ENCODE measurements around the gene CCDC12.

Gene CCDC12

DNA sequence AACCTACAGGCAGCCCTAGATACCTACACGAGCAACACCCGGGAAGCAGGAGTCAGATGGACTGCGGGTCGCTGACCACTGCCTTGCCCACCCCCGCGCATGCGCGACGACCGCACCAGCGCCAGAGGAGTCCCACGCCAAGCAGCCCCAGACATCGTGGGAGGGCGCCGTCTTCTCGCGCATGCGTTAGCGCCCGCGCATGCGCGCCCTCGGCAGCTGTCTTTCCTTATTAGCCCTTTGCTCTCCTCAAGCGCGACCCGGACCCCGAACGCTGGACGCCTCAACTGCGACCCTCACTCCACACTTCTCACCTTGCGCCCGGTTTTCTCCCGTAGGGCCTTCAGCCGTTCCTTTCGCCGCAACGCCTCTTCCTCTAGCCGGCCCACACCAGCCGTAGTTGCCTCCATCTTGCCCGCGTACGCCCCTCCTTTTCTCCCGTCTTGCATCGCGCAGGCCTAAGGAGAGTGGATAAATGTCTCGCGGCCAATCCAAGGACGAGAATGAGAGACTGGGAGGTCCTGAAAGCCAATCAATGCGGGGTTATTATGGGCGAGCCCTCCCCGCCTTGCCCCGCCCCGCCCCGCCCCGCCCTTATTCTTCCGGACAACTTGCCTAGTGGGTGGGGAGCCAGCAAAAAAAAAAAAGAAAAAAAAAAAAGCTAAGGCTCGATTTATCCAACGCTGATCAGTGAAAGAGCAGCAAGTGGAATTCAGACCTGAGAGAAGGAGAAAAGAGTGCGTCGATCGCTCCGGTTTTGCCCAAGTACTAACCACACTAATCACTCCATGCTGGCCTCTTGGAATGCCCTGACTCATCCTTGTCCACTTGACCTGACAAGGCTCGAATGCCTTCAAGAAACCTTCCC, at the start of gene CCDC12:
Gene CCDC12, minus strand, starts transcription at position 420 of the 865 bp plus-strand sequence. Its CDS starts 13 bp downstream, at position 407.
- peak; percentile 85 for DNase-seq

- DNase-seq: no peak
Measured at GRCh38 chr3:47024932-47025331, 48.4 kb upstream of the CCDC12 start.

DNA sequence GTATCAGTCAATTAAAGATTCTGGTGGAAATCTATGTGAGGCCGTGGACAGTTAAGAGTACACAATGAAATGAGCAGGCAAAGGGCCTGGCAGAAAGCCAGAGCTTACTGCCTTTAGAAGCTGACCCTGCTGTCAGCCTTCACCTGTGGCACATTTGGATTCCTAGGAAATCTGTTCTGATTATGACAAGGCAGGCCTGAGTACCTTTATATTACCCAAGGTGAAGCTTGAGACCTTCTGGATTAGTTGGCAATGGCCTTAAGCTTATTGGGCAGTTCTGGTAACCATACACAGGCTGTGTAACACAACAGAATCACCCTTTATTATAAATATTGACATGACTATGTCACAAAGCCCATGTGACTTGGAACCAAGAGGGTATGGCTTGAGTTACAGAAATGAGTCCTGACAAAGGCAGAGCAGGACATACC, 46.1 kb upstream of the CCDC12 start:
- DNase-seq: no peak

DNA sequence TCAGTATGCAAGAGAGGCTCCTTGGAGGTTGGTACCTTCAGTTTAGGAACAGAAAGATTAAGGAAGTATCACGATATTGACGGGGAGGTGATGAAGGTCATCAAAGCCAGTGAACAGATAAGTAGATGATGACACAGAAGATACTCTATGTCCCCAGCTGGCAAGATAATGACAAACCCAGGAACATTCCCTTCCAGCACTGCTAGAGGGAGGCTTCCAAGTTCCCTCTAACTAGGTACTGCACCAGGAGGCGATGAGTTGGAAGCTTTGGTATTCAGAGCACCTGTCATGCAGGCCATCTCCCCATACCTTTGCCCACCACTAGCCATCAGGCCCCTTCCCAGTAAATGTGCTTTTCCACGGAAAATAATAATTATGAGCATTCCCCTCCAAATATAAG, 43.8 kb upstream of the CCDC12 start:
- DNase-seq: no peak

DNA sequence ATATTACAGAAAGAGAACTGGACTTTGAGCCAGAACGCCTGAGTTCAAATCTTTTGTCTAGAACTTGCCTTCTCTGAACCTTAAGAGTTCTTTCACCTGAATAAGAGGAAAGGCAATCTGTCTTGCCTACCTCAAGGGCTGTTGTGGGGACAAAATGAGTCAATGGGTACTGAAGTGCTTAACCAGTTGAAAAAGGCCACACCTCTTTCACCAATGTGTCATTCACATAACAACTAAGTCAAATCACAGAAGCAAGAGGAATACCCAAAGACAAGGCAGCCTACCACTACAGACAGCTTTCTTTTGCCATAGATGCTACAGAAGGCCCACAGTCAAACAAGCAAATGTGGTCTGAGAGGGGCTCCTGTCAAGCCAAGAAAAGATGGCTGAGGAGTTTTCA, 42.7 kb upstream of the CCDC12 start:
- no peak for DNase-seq

GRCh38 chr3:47018269-47018611, 41.7 kb upstream of the CCDC12 start:
- DNase-seq: no peak

DNA sequence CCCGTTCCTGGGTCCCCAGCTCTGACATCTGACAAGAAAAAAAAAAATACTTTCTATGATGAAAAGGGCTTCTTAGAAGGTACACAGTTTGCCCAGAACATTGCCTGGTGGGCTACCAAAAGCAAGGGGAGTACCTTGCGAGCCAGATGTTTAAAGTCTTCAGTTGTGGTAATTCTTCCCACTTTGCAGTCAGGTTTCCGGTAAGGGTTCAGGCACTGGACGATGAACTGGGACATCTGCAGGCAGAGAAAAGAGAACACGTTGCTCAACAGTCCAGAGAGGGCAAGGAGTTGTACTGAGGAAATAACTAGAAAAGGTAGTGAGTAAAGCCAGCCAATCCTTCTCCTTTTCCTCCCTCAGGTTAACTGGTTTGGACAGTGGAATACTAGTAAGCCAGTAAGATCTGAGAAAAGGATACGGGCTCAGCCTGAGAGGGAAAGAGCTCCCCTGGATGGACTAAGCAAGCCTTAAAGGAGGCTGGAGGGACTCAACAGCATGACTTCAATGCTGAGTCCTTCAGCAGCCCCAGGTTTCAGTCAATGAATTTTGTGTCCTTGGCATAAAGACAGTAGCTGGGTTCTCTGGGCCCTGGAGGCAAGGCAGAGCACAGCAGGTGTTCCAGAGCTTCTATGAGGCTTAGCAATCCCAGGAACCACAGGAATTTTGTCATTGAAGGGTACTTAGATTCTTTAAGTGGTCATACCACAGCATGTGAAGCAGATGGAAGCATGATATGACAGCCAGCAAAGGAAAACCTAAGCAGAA, 41.1 kb upstream of the CCDC12 start:
- peak; percentile 11 for DNase-seq

DNA sequence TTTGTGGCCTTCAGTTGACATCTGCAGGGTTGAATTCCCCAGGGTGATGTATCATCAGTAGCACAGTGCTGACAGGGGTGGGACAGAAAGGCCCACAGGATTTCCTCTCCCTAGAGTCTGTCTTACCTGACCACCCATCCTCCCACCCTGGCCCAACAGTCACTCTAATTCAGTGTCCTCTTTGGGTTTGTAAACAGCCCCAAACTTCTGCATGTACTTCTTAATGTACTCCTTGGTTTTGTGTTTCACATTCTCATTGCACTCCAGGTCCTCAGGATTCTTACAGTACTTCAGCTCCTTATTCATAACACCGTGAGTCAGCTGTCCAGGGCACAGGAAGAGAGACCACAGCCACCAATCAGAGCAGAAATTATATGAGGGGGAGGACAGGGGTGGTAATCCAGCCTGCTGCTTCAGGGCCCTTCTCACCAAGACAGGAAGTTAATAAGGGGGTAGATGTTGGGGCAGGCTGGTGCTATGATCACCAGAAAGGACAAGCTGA, 40.4 kb upstream of the CCDC12 start:
- DNase-seq: no peak

DNA sequence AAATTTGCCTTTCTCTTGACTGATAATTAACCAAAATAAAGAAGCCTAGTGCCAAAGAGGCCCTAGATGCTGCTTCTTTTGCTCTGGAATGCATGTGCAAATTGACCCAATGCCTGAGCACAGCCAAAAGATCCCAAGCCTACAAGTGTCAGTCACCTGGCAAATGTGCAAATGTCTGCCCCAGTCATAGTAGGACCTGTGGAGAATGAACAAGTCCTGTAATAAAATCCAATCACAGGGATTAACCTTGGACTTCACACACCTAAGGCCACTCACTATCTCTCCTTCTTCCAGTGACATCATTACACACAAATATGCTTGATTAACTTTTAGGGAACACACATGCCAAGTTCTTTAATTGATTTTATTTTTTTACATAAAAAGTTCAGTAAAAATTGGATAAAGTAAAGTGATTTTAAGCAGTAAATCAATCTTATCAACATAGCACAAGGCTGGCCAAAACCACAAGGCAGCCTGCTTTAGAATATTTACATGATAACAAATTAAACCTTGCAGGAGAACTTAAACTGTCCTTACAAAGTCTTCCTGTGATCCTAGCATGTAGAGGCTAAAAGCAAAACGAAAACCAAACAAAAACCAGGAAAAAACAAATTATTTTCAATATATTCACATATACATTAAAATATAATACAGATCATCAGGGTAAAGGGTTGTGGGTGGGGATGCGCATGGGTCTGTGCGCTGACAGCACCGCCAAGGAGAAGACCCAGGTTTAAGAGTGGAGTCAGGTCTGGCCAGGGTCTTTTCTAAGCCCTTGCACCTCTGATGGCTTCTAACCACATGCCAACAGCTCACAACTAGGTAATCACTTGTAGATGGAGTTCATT, 39.8 kb upstream of the CCDC12 start:
- DNase-seq: no peak

GRCh38 chr3:47015151-47015550, 38.6 kb upstream of the CCDC12 start:
- no peak for DNase-seq

DNA sequence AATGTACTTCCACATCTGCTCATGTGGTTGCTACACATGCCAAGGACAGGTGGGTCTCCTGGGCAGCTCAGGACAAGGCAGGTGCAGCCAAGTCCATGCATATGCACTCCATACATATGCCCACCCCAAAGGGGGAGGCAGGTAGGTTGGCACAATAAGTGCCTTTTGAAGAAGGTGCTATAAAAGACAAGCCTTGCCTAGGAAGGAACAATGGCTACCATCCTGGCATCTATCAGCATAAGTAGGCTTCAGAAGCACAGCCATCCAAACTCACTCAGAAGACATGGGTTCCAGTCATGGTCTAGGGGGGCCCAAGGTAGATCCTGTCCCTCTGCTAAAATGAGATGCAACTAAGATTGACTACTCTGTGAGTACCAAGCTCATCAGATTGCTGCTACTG, 37.5 kb upstream of the CCDC12 start:
- DNase-seq: no peak

DNA sequence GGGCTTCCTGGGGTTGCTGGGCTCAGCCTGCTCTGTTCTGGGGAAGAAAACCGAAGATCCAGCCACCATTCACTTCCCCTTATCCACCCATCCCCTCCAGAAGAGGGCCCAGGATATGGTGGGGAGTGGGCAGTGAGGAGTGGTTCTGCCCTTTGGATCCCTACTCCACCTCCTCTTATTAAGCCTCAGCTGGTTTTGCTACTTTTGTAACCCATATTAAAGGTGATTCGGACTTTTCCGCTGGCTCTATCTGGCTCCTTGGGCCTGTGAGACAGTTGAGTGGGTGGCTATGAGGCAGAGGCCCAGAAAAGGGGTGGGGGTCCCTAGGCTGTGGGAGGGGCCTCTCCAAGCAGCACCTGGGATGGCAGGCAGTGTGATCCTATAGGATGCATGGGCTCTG, 36.7 kb upstream of the CCDC12 start:
- no peak for DNase-seq

- no peak for DNase-seq
Measured at GRCh38 chr3:47012342-47013230, 36.0 kb upstream of the CCDC12 start.

DNA sequence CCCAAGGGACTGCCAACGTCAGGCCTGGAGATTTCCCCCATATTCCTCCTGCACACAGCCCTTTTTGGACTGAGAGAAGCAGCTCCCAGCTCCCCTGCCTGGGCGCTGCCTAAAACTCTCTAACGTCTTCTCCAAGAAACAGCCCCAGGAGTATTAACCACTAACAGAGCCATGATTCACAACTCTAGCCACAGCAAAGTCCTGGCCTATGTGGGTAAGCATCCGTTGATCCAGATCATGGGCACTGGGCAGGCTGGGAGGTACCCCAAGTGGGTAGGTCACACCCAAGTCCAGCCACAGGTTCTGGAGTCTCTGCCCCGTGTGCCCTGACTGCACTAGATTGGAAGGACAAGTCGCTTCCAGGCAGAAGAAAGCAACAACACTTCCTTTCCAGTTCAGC, 34.8 kb upstream of the CCDC12 start:
- no peak for DNase-seq

DNA sequence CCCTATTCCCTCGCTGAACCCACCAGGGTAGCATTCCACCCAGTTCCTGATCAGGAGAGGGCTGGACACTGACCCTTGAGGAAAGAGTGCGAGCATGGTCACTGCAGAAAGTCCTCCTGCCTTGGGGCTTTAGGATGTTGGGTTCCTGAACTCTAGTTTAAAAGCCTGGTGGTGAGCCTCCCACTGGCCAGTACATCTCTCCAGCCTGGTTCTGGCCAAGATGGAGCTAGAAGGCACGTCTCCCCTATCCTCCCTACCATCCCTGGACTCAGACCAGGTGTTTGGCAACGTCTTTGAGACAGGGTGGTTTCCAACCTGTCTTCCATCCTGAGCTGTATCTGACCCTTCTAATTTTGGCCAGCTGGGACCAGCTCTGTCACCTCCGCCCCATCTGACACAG, 34.4 kb upstream of the CCDC12 start:
- DNase-seq: no peak

- no peak for DNase-seq
Measured at GRCh38 chr3:47010111-47010712, 33.7 kb upstream of the CCDC12 start.

DNA sequence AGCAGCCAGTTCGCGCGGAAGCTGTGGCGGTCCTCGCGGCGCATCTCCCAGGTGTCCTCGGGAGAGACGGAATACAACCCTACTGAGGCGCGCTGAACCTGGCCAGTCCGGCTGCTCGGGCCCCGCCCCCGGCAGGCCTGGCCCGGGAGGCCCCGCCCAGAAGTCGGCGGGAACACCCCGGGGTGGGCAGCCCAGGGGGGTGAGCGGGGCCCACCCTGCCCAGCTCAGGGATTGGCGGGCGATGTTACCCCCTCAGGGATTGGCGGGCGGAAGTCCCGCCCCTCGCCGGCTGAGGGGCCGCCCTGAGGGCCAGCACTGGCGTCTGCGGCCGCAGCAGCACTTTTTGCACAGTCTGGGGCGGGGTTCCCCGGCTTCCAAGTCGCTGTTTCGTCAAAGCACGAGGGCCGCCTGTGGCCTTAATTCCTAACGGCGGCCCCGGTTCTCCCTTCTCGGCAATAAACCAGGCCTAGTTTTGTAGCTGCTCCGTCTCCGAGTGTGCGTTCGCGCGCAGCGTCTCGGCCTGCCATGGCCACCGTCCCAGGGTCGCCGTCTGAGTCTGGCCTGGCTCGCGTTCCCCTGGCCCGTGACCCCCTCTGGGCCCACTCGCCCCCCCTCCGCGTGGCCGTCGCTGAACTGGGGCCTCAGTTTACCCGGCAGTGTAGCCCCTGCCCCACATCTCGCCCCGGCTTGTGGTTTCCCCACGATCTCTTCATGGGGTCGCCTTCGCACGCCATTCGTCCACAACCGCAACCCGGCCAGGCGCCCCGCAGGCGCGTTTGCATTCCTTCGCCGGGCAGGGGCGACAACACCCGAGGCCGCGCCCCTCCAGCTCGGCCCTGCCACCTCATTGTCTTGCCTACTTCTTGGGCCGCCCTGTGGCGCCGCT, 32.9 kb upstream of the CCDC12 start:
- DNase-seq: no peak

DNA sequence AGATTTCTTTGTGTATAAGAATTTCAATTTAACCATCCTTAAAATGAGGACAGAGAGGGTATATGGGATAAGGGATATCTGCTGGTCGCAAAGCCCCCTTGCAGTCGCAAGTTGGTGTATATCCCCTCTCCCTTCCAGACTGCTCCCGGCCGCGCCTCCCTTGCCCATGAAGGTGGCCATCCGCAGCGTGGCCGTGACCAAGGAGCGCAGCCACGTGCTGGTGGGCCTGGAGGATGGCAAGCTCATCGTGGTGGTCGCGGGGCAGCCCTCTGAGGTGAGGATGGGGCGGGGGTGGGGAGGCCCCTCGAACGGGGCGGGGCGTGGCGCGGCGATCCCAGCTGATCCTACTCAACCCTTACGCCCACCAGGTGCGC, 32.3 kb upstream of the CCDC12 start:
- no peak for DNase-seq

DNA sequence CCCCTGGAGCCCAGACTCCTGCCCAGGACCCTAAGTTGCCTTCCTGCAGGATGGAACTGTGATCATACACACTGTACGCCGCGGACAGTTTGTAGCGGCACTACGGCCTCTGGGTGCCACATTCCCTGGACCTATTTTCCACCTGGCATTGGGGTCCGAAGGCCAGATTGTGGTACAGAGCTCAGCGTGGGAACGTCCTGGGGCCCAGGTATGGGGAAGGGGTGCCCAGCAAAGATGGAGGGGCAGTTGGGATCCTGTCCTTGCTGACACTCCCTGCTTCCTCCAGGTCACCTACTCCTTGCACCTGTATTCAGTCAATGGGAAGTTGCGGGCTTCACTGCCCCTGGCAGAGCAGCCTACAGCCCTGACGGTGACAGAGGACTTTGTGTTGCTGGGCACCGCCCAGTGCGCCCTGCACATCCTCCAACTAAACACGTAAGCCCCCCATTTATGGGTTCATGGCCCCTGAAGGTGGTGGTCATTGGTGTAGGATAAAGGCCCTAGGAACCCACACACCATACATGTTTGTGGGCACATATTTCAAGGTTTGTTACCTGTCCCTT, 31.8 kb upstream of the CCDC12 start:
- DNase-seq: no peak
